Measurements from ENCODE around the gene XYLT1.

Gene XYLT1

GRCh38 chr16:17504050-17504449 is 33.3 kb upstream of the XYLT1 start:
- TF ChIP-seq ZC3H10 (CRISPR knock-in tag; IDR thresholded peaks at IDR 0.05): no peak
- TF ChIP-seq TCF4 (CRISPR knock-in tag; IDR thresholded peaks at IDR 0.05; ENCODE audit: borderline replicate concordance): no peak
- TF ChIP-seq PATZ1 (CRISPR knock-in tag; IDR thresholded peaks at IDR 0.05; ENCODE audit: borderline replicate concordance): no peak
- no peak for TF ChIP-seq ISL1 (CRISPR knock-in tag; IDR thresholded peaks at IDR 0.05)
- TF ChIP-seq CSRNP3 (CRISPR knock-in tag; IDR thresholded peaks at IDR 0.05): no peak
- no peak for TF ChIP-seq SNAI2 (CRISPR knock-in tag; IDR thresholded peaks at IDR 0.05)
- TF ChIP-seq PPARA (CRISPR knock-in tag; IDR thresholded peaks at IDR 0.05; ENCODE audit: borderline replicate concordance): no peak
- TF ChIP-seq ZNF565 (CRISPR knock-in tag; conservative IDR thresholded peaks at IDR 0.05; ENCODE audit: low read depth): no peak
- TF ChIP-seq ZFP3 (CRISPR knock-in tag; IDR thresholded peaks at IDR 0.05): no peak
- TF ChIP-seq GLIS3 (CRISPR knock-in tag; IDR thresholded peaks at IDR 0.05): no peak
- TF ChIP-seq CSDC2 (CRISPR knock-in tag; IDR thresholded peaks at IDR 0.05): no peak
- TF ChIP-seq ZNF8 (CRISPR knock-in tag; IDR thresholded peaks at IDR 0.05): no peak
- no peak for TF ChIP-seq OSR1 (CRISPR knock-in tag; IDR thresholded peaks at IDR 0.05)
- no peak for TF ChIP-seq TSHZ2 (CRISPR knock-in tag; IDR thresholded peaks at IDR 0.05)
- no peak for TF ChIP-seq CREB5 (CRISPR knock-in tag; IDR thresholded peaks at IDR 0.05; ENCODE audit: low read depth)
- no peak for TF ChIP-seq BACH2 (CRISPR knock-in tag; IDR thresholded peaks at IDR 0.05; ENCODE audit: borderline replicate concordance)
- no peak for TF ChIP-seq ARNTL (CRISPR knock-in tag; IDR thresholded peaks at IDR 0.05; ENCODE audit: borderline replicate concordance, low read depth)
- no peak for ATAC-seq

GRCh38 chr16:17503331-17503730 is 32.6 kb upstream of the XYLT1 start:
- no peak for ATAC-seq
- TF ChIP-seq RARB (CRISPR knock-in tag; IDR thresholded peaks at IDR 0.05) (no peak), PATZ1 (CRISPR knock-in tag; IDR thresholded peaks at IDR 0.05; ENCODE audit: borderline replicate concordance) (no peak), TOX (CRISPR knock-in tag; IDR thresholded peaks at IDR 0.05; ENCODE audit: borderline replicate concordance) (no peak), ZFP30 (CRISPR knock-in tag; IDR thresholded peaks at IDR 0.05) (no peak), TCF4 (CRISPR knock-in tag; IDR thresholded peaks at IDR 0.05; ENCODE audit: borderline replicate concordance) (no peak), ZNF70 (CRISPR knock-in tag; IDR thresholded peaks at IDR 0.05) (no peak), CREB5 (CRISPR knock-in tag; IDR thresholded peaks at IDR 0.05; ENCODE audit: low read depth) (no peak), ISL1 (CRISPR knock-in tag; IDR thresholded peaks at IDR 0.05) (no peak), SNAI2 (CRISPR knock-in tag; IDR thresholded peaks at IDR 0.05) (no peak), ARNTL (CRISPR knock-in tag; IDR thresholded peaks at IDR 0.05; ENCODE audit: borderline replicate concordance, low read depth) (no peak), BACH2 (CRISPR knock-in tag; IDR thresholded peaks at IDR 0.05; ENCODE audit: borderline replicate concordance) (no peak)
